DOHH2 (cell line): ENCODE data around the gene LDAF1.

Experiments used
- H3F3A ChIP-seq: fragments of 200-600 bp; sonication (generic), shearing (Covaris generic); 2 replicates; pipeline ENCODE4 v1.6.0; 2016; ENCODE audit warnings: antibody characterized with exemption, mild to moderate bottlenecking; ENCODE audit not compliant: control insufficient read depth, insufficient read depth
- H3K27ac ChIP-seq: fragments of 200-600 bp; sonication (generic); 2 replicates; pipeline ENCODE4 v1.5.1; 2014; ENCODE audit warnings: low read depth, mild to moderate bottlenecking, low read length, moderate library complexity
- H3K27me3 ChIP-seq: fragments of 200-600 bp; sonication (generic); 2 replicates; pipeline ENCODE4 v1.6.1; 2014; ENCODE audit warnings: mild to moderate bottlenecking, low read length, mixed read lengths; ENCODE audit not compliant: control insufficient read depth
- H3K36me3 ChIP-seq: fragments of 200-600 bp; sonication (generic); 2 replicates; pipeline ENCODE4 v1.6.1; 2014; ENCODE audit warnings: mild to moderate bottlenecking, low read length, moderate library complexity, mixed read lengths; ENCODE audit not compliant: control insufficient read depth
- H3K4me1 ChIP-seq: fragments of 200-600 bp; sonication (generic); 2 replicates; pipeline ENCODE4 v1.6.1; 2014; ENCODE audit warnings: mild to moderate bottlenecking, low read length, mixed read lengths; ENCODE audit not compliant: control insufficient read depth
- H3K4me2 ChIP-seq: fragments of 200-600 bp; sonication (generic); 2 replicates; pipeline ENCODE4 v1.6.0; 2014; ENCODE audit warnings: mild to moderate bottlenecking, low read length, moderate library complexity
- H3K4me3 ChIP-seq: fragments of 200-600 bp; sonication (generic); 2 replicates; pipeline ENCODE4 v1.5.1; 2014; ENCODE audit warnings: mild to moderate bottlenecking, low read length, mixed read lengths
- H3K79me2 ChIP-seq: fragments of 200-600 bp; sonication (generic); 2 replicates; pipeline ENCODE4 v1.6.1; 2014; ENCODE audit warnings: mild to moderate bottlenecking, low read length, mixed read lengths; ENCODE audit not compliant: control insufficient read depth
- H3K9me2 ChIP-seq: fragments of 200-600 bp; sonication (generic); replicated peaks from 2 replicates; pipeline ENCODE4 v1.6.1; 2014; ENCODE audit warnings: mild to moderate bottlenecking, low read length, mixed read lengths; ENCODE audit not compliant: control insufficient read depth
- H3K9me3 ChIP-seq: fragments of 200-600 bp; sonication (generic); 2 replicates; pipeline ENCODE4 v1.6.1; 2014; ENCODE audit warnings: antibody characterized with exemption, low read length, mixed read lengths; ENCODE audit not compliant: control insufficient read depth, insufficient read depth
- H4K20me1 ChIP-seq: fragments of 200-600 bp; sonication (generic); 2 replicates; pipeline ENCODE4 v1.6.0; 2014; ENCODE audit warnings: low read depth, mild to moderate bottlenecking, antibody characterized with exemption, low read length, moderate library complexity; ENCODE audit not compliant: control insufficient read depth, insufficient read depth
- EZH2phosphoT487 ChIP-seq: fragments of 200-600 bp; sonication (generic); IDR thresholded peaks from 2 replicates; pipeline ENCODE4 v1.6.1; 2017; ENCODE audit warnings: borderline replicate concordance, mild to moderate bottlenecking, antibody characterized with exemption, low read length, moderate library complexity, mixed read lengths
- TF ChIP-seq, protein P1 (sequence below): fragments of 200-600 bp; sonication (generic); IDR thresholded peaks from one replicate; pipeline ENCODE4 v1.5.1; 2014; ENCODE audit warnings: antibody characterized with exemption, mild to moderate bottlenecking, low read depth, low read length; ENCODE audit not compliant: poor library complexity, severe bottlenecking

Gene LDAF1

DNA sequence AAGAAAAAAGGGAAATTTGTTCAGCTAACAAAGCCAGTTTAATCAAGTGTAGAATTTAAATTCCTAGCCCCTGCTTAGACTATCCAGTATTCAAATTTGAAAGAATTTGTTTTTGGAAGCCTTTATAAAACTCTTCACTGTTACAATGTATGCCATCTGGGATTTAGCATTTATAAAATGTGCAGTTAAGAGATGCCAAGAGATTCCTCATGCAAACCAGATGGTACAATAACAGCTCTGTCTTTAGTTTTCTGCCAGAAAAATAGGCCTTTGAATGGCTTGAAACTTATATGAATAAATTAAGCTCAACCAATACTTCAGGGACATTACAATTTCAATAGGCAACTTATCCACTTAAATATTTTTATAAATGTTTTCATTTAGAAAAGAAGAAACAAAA lies 68.3 kb downstream of the LDAF1 start:
- Histone ChIP-seq H4K20me1 (no peaks in the 10 kb centered on the region), H3K9me3 (no peaks in the 10 kb centered on the region), H3K4me2 (no peak overlapping the region), H3K27me3 (peaks cover 48% of the 10 kb centered on the region), H3K79me2 (no peaks in the 10 kb centered on the region), H3K4me3 (no peak overlapping the region), H3K4me1 (no peaks in the 10 kb centered on the region), H3K9me2 (no peaks in the 10 kb centered on the region), H3K27ac (no peak overlapping the region), H3K36me3 (no peaks in the 10 kb centered on the region), H3F3A (no peaks in the 10 kb centered on the region)
- no peak for TF ChIP-seq EZH2phosphoT487
- TF ChIP-seq, protein P1, sequence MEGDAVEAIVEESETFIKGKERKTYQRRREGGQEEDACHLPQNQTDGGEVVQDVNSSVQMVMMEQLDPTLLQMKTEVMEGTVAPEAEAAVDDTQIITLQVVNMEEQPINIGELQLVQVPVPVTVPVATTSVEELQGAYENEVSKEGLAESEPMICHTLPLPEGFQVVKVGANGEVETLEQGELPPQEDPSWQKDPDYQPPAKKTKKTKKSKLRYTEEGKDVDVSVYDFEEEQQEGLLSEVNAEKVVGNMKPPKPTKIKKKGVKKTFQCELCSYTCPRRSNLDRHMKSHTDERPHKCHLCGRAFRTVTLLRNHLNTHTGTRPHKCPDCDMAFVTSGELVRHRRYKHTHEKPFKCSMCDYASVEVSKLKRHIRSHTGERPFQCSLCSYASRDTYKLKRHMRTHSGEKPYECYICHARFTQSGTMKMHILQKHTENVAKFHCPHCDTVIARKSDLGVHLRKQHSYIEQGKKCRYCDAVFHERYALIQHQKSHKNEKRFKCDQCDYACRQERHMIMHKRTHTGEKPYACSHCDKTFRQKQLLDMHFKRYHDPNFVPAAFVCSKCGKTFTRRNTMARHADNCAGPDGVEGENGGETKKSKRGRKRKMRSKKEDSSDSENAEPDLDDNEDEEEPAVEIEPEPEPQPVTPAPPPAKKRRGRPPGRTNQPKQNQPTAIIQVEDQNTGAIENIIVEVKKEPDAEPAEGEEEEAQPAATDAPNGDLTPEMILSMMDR = no peak

DNA sequence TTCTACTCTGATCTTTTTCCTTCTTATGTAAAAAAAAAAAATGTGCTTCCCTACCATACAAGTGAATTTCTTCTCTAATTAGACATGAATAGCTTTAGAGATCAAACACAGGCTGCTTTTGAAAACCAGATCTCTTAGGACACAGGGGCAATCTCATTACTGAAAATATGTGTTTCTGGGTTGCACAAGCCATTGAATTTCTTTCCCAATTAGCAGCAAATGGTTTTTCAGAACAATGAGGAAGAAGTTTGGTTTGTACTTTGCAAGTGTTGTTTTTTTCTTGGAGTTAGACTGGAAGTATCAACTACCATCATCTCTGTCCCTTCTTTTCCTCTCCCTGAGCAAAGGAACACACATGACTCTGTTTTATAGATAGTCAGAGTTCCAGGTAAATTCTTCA lies 69.4 kb downstream of the LDAF1 start:
- Histone ChIP-seq H3K4me3 (no peak overlapping the region), H3K27me3 (peaks cover 55% of the 10 kb centered on the region), H3F3A (no peaks in the 10 kb centered on the region), H3K36me3 (no peaks in the 10 kb centered on the region), H3K9me2 (no peaks in the 10 kb centered on the region), H3K4me1 (no peaks in the 10 kb centered on the region), H3K79me2 (no peaks in the 10 kb centered on the region), H3K27ac (no peak overlapping the region), H3K4me2 (no peak overlapping the region), H4K20me1 (no peaks in the 10 kb centered on the region), H3K9me3 (no peaks in the 10 kb centered on the region)
- no peak for TF ChIP-seq EZH2phosphoT487
- TF ChIP-seq, protein P1 = no peak

DNA sequence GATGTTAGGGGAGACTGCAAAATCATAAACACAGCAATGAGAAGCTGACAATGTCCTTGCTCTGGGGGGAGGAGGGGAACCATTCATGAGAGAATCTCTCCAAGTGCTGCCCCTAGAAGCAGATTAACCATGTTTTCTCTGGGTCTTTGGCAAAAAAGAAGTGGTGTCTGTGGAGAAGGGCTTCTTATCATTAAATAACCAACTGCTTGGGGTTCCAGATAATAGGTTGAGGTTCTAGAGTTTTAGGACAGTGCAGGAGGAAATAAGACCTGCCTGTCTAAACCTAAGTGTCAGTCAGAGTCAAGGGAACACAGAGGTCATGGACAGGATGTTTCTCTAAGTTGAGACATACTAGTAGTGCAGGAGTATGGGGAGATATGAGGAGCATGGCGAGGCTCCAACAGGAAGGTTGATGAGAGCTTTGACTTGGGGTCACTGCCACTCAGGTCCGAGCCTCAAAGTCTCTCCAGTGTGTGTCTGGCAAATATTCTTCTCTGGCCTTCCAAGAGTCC lies 69.9 kb downstream of the LDAF1 start:
- Histone ChIP-seq H3F3A (no peaks in the 10 kb centered on the region), H3K36me3 (no peaks in the 10 kb centered on the region), H3K79me2 (no peaks in the 10 kb centered on the region), H3K9me3 (no peaks in the 10 kb centered on the region), H4K20me1 (no peaks in the 10 kb centered on the region), H3K4me1 (no peaks in the 10 kb centered on the region), H3K9me2 (no peaks in the 10 kb centered on the region), H3K27me3 (peaks cover 54% of the 10 kb centered on the region), H3K4me2 (no peak overlapping the region), H3K27ac (no peak overlapping the region), H3K4me3 (no peak overlapping the region)
- TF ChIP-seq, protein P1 = no peak
- TF ChIP-seq EZH2phosphoT487 = no peak
